Stimulated activated CD4-positive, alpha-beta T cell treated with anti-CD3 and anti-CD28 coated beads, Interleukin-15, amount 100 ng/mL, for 24 hours (primary cell): ENCODE measurements around the gene SERTM1.

Source experiments
- DNase-seq: peaks from one replicate; pipeline ENCODE4 v3.0.0-alpha.2; 2020

The SERTM1 gene

DNA sequence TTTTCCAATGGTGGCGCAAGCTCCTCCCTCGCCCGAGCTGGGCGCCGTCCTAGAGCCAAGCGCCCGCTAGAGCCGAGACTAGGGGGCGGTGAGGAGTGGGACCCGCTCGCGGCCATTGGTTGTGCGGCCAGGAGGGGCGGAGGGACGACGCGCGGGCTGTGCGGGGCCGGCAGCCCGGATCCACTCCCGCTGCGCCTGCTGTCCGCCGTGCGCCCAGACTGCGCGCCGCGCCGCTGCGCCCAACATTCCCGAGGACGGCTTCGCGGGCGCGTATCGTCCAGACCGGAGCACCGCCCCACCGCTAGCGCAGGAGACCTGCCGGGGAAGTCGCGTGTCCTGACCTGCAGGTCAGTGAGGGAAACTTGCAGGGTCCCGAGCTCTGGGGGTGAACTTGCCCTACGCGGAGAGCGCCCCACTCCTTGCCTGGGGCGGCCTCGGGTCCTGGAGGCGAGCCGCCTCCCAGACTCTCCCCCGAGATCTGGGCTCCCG lies at the start of gene SERTM1:
Gene SERTM1 (plus strand): TSS at position 183 of the 489 bp plus-strand sequence. CDS start 21,059 bp downstream, outside the sequence.
- DNase-seq = peak; percentile 3

GRCh38 chr13:36628377-36629056 lies 45.3 kb upstream of the SERTM1 start:
- DNase-seq = no peak

DNA sequence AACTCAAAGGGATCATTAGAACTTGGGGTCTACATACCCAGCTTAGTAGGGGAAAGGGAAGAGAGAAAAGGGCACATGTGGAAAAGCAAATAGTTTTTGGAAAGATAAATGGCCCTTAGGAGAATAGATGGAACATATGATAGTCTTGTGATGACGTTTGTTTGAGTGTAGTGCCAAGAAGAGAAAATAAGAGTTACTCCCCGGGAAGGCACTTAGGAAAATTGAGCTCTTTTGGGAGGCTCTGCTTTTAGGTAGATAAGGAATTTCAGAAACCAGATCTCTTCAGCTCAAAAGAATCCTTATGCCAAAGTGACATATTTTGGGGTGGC lies 44.8 kb upstream of the SERTM1 start:
- DNase-seq = no peak

- no peak for DNase-seq
These were observed 43.5 kb upstream of the SERTM1 start for GRCh38 chr13:36630181-36630803.

- DNase-seq = no peak
These were observed 34.2 kb upstream of the SERTM1 start for GRCh38 chr13:36639610-36640009.

DNA sequence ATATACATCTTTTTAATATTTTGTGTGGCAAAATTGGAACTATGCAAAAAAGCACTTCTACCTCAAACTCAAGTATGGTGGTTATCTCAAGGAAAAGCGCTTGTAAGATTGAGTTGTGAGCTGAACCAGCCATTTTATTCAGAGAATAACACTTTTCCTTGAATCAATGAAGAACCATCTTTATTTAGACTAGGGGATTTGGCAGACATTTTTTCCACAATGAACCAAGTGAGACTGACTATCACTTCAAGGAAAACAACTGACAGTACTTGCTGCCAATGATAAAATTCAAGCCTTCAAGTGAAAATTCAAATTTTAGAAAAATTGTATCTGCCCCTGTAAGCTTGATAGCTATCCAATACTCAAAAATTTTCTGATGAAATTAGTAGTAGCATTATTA lies 23.2 kb upstream of the SERTM1 start:
- DNase-seq = no peak

DNA sequence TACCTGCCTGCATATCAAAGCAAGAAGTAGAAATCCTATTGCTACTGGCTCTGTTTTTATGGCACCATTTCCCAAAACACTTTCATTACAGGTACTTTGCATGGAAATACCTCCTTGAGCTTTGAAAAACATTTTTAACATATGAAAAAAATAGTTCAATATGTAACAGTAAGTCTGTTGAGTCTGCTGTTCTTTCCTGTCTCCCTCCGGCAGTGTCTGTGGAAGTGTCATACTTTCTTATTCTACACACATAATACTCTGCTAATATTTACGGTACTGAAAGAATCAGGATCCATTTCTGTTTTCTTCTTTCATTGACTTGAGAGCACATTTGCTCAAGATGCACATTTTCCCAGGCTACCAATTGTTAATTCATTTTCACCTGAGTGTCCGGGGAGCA lies 8.2 kb upstream of the SERTM1 start:
- DNase-seq = no peak

GRCh38 chr13:36666477-36667229 lies 7.2 kb upstream of the SERTM1 start:
- DNase-seq = no peak

DNA sequence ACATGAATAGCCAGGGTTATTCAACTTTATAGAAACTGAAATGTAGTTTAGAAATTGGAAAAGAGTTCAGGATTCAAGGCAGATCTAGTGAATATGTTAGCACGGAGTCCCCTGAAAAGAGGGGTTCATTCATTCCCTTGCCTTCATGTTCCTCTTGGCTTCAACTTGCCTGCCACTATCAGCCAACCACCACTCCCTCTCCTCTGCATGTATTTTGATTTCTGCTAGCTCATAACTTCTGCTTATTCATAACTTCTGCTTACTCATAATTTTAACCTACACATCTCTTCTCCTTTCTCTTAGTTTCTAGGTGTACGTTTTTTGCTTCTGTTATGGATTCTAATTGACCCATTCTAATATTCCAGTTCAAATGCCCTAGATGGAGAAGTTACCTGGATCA lies 5.5 kb upstream of the SERTM1 start:
- DNase-seq = no peak

DNA sequence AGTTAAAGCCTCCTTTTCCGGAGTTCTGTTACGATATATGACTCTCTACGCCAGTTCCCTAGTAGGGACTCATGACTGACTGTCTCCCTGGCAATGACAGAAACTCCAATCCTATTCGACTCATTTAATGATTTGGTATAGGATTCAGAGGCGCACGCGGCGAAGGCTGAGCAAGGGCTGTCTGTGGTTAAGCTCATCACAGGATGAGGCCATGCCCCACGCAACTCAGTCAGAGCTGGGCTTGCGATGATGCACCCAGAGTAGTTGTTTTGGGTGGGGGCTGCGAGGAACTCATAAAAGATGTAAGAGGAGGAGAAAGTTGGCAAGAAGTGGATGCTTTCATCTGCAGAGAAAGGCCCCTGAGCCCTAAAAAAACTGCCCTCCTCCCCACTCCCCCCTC lies 468 bp upstream of the SERTM1 start:
- DNase-seq = no peak

DNA sequence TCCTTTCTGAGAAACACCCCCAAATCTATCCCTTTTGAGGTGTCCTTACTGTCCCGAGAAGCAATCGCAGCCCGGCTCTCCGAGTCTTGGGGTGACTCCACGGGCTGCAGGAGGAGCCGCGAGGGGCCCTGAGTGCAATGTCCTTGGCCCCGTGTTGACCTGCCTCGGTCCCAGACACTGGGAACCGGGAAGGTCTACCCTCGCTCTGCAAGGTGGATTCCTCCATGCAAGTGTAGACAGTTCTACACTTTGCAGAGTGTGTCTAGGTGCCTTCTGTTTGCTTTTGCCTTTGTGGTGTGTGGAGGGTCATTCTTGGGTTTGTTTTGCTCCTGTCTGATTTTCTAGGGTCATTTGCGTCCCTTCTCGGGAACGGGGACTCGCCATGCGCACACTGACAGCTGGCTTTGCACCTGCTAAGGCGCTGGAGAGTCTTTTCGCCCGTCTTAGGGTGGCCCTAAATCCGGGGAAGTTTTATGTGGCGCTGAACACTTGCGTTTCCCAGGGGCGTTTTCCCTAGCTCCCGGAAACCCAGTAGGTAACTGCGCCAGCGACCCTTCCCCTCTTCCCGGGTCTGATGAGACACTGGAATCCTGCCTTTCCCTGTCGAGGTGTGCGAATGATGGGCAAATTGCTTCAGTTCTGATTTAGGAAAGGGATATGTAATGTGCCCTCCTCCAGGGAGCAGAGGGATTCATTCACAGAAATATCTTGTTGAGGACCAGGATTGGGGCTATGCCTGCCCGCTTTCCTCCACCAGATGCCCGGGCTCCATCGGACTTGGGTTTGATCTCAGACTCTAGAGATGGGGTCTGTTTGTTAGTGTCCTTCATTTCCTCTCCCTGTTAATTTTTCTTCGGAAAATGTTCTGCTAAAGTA lies 755 bp downstream of the SERTM1 start:
- DNase-seq = no peak

DNA sequence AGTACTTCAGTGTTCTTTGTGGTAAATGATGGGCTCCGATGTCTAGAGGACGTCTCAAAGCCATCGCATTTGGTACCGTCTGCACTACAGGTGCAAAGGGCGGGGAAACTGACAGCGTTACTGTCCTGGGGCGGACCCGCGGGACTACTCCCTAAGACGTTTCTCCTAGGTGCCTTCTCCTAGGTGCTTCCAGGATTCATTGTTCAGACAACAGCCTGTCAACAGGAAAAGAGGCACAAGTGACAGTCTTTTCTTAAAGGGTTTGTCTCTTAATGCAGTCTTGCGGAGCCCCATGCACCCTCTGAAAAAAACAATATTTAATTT lies 1.4 kb downstream of the SERTM1 start:
- DNase-seq = no peak

DNA sequence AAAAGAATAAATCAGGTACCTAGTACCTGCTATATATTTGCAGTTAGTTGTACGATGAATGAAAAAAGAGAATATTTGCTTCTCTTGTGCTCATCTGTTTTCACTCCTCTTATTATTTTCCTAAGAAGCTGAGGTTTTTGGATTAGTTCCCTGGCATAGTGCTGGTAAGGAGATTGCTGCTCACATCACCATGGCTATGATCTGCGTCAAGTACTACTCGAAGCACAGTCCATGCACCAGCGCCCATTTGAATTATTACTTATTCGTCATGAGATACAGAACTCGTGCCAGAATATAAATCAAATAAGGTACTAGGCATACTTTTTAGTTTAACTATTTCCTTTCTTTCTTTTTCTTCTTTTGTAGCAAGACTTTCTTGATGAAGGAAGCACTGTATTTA lies 7.1 kb downstream of the SERTM1 start:
- no peak for DNase-seq

- DNase-seq = no peak
These were observed 8.2 kb downstream of the SERTM1 start for GRCh38 chr13:36681894-36682624.

DNA sequence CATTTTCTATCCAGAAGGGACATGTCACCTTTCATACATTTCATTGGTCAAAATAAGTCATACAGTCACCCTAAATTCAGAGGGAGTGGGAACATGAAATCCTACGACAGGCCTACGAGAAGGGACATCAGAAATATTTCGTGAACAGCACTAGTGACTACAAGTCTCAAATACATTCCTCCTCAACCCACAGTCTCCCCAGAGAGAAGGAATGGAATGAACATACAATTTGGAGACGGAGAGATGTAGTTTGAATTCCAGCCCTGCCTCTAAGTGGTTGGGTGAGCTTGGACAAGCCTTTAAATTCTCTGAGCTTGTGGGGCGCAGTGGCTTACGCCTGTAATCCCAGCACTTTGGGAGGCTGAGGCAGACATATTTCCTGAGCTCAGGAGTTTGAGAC lies 9.9 kb downstream of the SERTM1 start:
- no peak for DNase-seq

GRCh38 chr13:36685927-36686326 lies 12.1 kb downstream of the SERTM1 start:
- DNase-seq = no peak

- no peak for DNase-seq
These were observed 22.7 kb downstream of the SERTM1 start for GRCh38 chr13:36696410-36697010.

DNA sequence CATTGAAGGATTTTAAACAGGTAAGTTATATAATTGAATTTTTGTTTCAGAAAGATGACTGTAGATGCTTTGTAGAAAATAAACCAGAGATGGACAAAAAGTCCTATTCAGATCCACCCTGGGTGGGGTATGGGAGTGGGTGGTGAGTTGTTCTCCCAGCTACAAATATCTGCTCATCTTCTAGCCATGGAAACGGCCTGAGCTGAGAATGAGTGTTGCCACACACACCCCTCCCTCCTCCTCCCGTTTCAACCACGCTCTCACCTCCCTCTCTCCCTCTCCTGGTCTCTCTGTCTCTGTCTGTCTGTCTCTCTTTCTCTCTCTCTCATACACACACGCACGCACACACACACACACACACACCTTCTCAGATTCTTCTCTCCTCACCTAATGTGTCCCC lies 26.4 kb downstream of the SERTM1 start:
- no peak for DNase-seq

DNA sequence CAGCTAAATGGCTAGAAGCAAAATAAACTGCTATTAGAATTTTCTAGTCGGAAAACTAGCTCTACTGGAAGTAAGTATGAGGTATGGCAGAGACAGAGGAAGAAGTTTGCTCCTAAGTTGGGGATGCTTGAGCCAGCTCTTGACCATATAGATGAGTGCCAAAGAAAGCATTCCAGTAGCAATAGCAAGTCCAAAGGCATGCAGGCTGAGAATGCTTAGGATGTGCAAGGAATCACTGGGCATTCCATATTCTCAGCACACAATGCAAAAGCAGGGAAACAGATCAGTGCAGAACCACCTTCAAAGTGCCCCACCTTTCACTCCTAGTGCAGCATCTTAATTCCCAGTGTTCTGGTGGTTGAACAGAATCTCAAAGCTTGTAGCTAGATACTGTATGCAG lies 32.9 kb downstream of the SERTM1 start:
- no peak for DNase-seq

GRCh38 chr13:36709136-36709890 lies 35.5 kb downstream of the SERTM1 start:
- DNase-seq = no peak

GRCh38 chr13:36710396-36710795 lies 36.6 kb downstream of the SERTM1 start:
- DNase-seq = no peak
